Measurements from ENCODE around the gene FLVCR1.
"Not testable (repeated sequence)": the region's sequence is repeated elsewhere in the genome, so short reads cannot be mapped to it uniquely, and the experiment has no call there.

The FLVCR1 gene

GRCh38 chr1:212860713-212861581 is 2.9 kb downstream of the FLVCR1 start:
- no peak for DNase-seq (ENCODE audit: low spot score)

DNA sequence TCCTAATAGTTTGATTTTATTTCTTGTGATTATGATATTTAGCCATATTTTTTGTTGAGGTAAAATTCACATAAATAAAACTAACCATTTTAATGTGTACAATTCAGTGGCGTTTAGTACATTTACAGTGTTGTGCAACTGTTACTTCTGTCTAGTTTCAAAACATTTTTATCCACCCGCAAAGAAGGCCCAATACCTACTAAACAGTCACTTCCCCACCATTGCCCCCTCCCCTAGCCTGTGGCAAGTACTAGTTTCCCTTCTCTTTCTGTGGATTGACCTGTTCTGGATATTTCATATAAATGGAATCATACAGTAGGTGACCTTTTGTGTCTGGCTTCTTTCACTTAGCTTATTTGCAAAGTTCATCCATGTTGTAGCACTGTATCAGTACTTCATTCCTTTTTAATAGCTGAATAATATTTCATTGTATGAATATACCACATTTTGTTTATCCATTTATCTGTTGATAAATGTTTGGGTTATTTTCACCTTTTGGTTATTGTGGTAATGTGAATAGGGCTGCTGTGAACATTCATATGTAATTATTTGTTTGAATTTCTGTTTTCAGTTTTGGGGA is 4.1 kb downstream of the FLVCR1 start:
- no peak for DNase-seq (ENCODE audit: low spot score)

DNA sequence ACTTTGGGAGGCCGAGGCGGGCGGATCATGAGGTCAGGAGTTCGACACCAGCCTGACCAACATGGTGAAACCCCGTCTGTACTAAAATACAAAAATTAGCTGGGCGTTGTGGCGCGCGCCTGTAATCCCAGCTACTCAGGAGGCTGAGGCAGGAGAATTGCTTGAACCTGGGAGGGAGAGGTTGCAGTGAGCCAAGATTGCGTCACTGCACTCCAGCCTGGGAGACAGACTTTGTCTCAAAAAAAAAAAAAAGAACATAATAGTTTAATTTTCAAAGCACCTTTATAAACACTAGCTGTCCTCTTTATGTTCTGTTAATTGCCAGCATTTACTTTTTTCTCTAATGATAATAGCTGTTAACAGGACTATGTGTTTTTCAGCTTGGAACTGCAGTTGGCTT is 5.3 kb downstream of the FLVCR1 start:
- not testable (repeated sequence) for DNase-seq (ENCODE audit: low spot score)

- no peak for DNase-seq (ENCODE audit: low spot score)
These were observed 6.1 kb downstream of the FLVCR1 start for GRCh38 chr1:212864201-212864600.

- no peak for DNase-seq (ENCODE audit: low spot score)
These were observed 9.1 kb downstream of the FLVCR1 start for GRCh38 chr1:212867192-212867591.

DNA sequence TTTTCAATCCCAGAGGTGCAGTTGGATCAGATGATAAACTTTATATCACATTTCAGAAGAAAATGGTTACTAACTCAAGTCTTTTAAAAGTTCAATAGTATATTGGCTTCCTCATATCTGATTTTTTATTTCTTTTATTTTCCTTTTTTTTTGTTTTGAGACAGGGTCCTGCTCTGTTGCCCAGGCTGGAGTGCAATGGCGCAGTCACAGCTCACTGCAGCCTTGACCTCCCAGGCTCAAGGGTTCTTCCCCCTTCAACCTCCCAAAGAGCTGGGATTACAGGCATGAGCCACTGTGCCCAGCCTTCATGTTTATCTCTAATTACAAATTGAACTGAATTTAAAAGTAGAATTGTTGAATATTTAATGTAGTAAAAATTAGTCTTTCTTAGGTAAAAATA is 13.9 kb downstream of the FLVCR1 start:
- no peak for DNase-seq (ENCODE audit: low spot score)

DNA sequence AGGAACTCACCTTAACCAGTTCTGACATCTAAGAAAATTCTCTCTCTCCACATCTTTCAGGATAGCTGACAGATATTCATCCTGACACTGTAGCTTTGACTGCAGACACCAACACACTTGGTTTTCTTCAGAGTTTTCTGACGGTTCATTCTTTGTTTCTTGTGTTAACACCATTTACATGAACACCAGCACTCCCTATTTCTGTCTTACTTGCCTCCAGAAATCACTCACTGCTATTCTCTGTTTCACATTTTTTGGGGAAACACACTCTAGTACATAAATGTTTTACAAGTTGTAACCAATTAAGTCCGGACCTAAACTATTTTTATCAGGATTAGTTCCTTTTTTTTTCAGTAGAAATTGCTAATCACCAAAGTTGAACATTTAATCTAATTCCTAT is 15.4 kb downstream of the FLVCR1 start:
- DNase-seq (ENCODE audit: low spot score), result no peak

GRCh38 chr1:212878418-212878817 is 20.3 kb downstream of the FLVCR1 start:
- DNase-seq (ENCODE audit: low spot score), result no peak

- DNase-seq (ENCODE audit: low spot score), result no peak
These were observed 22.0 kb downstream of the FLVCR1 start for GRCh38 chr1:212879947-212880690.

GRCh38 chr1:212884592-212884991 is 26.5 kb downstream of the FLVCR1 start:
- DNase-seq (ENCODE audit: low spot score), result no peak

GRCh38 chr1:212892108-212892507 is 34.0 kb downstream of the FLVCR1 start:
- no peak for DNase-seq (ENCODE audit: low spot score)

- no peak for DNase-seq (ENCODE audit: low spot score)
These were observed 41.8 kb downstream of the FLVCR1 start for GRCh38 chr1:212899845-212900244.

DNA sequence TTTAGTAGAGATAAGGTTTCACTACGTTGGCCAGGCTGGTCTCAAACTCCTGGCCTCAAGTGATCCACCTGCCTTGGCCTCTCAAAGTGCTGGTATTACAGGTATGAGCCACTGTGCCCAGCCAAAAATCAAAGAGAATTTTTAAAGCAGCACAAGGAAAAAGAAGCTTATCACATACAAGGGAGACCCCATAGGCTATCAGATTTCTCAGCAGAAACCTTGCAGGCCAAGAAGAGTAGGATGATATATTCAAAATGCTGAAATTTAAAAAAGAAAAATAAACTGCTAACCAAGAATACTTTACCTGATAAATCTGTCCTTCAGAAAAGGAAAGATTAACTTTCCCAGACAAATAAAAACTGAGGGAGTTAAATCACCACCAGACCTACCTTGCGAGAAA is 43.2 kb downstream of the FLVCR1 start:
- DNase-seq (ENCODE audit: low spot score), result no peak

DNA sequence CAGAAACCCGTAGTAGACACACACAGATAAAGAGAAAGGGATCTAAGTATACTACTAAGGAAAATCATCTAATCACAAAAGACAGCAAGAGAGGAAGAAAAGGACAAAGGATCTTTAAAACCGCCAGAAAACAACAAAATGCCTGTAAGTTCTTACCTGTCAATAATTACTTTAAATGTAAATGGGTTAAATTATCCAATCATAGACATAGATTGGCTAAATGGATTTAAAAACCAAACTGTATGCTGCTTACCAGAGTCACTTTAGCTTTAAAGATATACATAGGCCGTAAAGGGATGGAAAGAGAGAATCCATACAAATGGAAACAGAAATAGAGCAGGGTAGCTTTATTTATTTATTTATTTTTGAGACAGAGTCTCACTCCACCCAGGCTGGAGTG is 44.0 kb downstream of the FLVCR1 start:
- no peak for DNase-seq (ENCODE audit: low spot score)

DNA sequence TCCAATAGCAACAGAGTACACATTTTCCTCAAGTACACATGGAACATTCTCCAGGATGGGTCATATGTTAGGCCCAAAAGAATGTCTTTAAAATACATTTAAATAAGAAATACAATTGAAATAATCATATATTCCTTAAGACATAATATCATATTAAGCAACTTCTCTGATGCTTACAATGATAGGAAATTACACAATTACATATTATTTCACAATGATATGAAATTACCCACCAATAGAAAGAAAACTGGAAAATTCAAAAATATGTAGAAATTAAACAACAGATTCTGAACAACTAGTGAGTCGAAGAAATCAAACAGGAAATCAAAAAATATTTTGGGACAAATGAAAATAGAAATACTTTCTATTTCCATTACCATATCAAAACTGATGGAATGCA is 45.6 kb downstream of the FLVCR1 start:
- DNase-seq (ENCODE audit: low spot score), result no peak

GRCh38 chr1:212908071-212908470 is 50.0 kb downstream of the FLVCR1 start:
- DNase-seq (ENCODE audit: low spot score), result not testable (repeated sequence)

DNA sequence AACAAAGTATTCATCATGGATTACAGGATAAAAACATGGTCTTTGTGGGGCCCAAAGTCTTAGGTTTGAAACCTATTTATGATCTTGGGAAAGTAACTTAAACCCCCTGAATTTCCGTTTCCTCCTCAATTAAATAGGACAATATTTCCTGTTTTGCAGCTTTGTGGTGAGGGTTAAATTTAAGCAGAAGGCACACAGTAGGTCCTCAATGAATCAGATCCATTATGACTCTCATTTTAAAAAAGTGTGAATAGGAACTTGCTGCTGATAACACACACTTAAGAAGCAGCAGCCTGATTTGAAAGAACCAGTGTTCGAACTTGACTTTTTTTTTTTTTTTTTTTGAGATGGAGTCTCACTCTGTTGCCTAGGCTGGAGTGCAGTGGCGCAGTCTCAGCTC is 50.9 kb downstream of the FLVCR1 start:
- no peak for DNase-seq (ENCODE audit: low spot score)

DNA sequence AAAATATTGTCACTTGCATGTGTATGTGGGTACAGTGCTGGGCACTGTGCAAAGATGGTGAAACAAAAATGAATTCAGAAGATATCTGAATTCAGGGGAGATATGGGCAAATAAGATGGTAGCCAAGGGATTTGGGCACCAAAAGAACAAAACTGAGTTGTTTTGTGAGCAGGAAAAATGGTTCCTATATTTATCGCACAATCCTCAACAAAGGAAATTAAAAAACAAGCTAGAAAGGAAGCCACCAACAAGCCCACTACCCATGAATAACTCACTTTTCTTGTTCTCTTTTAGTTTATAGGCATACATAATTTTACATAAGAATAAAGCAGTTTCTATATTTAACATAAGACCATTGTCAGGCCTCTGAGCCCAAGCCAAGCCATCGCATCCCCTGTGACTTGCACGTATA is 51.6 kb downstream of the FLVCR1 start:
- DNase-seq (ENCODE audit: low spot score), result no peak

DNA sequence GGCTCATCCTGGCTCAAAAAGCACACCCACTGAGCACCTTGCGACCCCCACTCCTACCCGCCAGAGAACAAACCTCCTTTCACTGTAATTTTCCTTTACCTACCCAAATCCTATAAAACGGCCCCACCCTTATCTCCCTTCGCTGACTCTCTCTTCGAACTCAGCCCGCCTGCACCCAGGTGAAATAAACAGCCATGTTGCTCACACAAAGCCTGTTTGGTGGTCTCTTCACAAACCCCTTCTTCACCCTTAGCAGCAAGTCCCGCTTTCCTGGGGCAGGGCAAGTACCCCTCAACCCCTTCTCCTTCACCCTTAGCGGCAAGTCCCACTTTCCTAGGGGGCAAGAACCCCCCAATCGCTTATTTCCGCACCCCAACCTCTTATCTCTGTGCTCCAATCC is 52.1 kb downstream of the FLVCR1 start:
- DNase-seq (ENCODE audit: low spot score), result not testable (repeated sequence)

GRCh38 chr1:212913638-212914037 is 55.6 kb downstream of the FLVCR1 start:
- DNase-seq (ENCODE audit: low spot score), result not testable (repeated sequence)

- not testable (repeated sequence) for DNase-seq (ENCODE audit: low spot score)
These were observed 56.0 kb downstream of the FLVCR1 start for GRCh38 chr1:212914110-212914509.

- DNase-seq (ENCODE audit: low spot score), result no peak
These were observed 56.7 kb downstream of the FLVCR1 start for GRCh38 chr1:212914789-212915188.
